Measurements from ENCODE around the gene ERICH4. TPM values are rescaled to one million over a fixed set of nuclear protein-coding genes. Genes with fewer than 3 reads are reported as not detected.
"Not testable (repeated sequence)": the region's sequence is repeated elsewhere in the genome, so short reads cannot be mapped to it uniquely, and the experiment has no call there.

The ERICH4 gene
- total and polyA plus RNA-seq, 8 donors, result 0.55 to 1.1 (median 0.79) TPM; not detected in 2

- Histone ChIP-seq H3K27me3 (peaks cover 0 to 36% of the 10 kb centered on the region in 2 donors), H3K36me3 (no peaks in the 10 kb centered on the region), H3K9me3 (no peaks in the 10 kb centered on the region), H3K4me1 (peaks cover 5 to 16% of the 10 kb centered on the region in 2 donors), H3K4me3 (no peak overlapping the region), H3K27ac (peak overlapping the region; percentile 24 to 36)
- ATAC-seq (peak; percentile 39), DNase-seq (peak in 1 of 4 donors; percentile 53)
- TF ChIP-seq CTCF (IDR thresholded peaks at IDR 0.05), result no peak
- intact Hi-C loops (cut with DNase I), result loop anchor here in 1 of 2 donors (10.0 kb wide), 1 partner anchor 78 kb away; no protein-coding TSS in a partner anchor
Observed at GRCh38 chr19:41456342-41456918, 13.5 kb downstream of the ERICH4 start.

- Histone ChIP-seq H3K4me1 (peaks cover 5 to 16% of the 10 kb centered on the region in 2 donors), H3K27me3 (peaks cover 0 to 39% of the 10 kb centered on the region in 2 donors), H3K4me3 (no peak overlapping the region), H3K36me3 (no peaks in the 10 kb centered on the region), H3K27ac (peak overlapping the region; percentile 19 to 24), H3K9me3 (no peaks in the 10 kb centered on the region)
- ATAC-seq (no peak), DNase-seq (no peak)
- no peak for TF ChIP-seq CTCF (IDR thresholded peaks at IDR 0.05)
- intact Hi-C loops (cut with DNase I), result loop anchor here in 1 of 2 donors (10.0 kb wide), 1 partner anchor 78 kb away; no protein-coding TSS in a partner anchor
Observed at GRCh38 chr19:41457241-41457640, 14.3 kb downstream of the ERICH4 start.

- DNase-seq (no peak), ATAC-seq (no peak)
- Histone ChIP-seq H3K9me3 (no peaks in the 10 kb centered on the region), H3K27ac (no peak overlapping the region), H3K36me3 (no peaks in the 10 kb centered on the region), H3K4me3 (no peak overlapping the region), H3K27me3 (peaks cover 4 to 58% of the 10 kb centered on the region in 2 donors), H3K4me1 (no peaks in the 10 kb centered on the region)
- intact Hi-C loops (cut with DNase I), result no loop called here
- no peak for TF ChIP-seq CTCF (IDR thresholded peaks at IDR 0.05)
Observed at GRCh38 chr19:41462497-41462896, 19.5 kb downstream of the ERICH4 start.

DNA sequence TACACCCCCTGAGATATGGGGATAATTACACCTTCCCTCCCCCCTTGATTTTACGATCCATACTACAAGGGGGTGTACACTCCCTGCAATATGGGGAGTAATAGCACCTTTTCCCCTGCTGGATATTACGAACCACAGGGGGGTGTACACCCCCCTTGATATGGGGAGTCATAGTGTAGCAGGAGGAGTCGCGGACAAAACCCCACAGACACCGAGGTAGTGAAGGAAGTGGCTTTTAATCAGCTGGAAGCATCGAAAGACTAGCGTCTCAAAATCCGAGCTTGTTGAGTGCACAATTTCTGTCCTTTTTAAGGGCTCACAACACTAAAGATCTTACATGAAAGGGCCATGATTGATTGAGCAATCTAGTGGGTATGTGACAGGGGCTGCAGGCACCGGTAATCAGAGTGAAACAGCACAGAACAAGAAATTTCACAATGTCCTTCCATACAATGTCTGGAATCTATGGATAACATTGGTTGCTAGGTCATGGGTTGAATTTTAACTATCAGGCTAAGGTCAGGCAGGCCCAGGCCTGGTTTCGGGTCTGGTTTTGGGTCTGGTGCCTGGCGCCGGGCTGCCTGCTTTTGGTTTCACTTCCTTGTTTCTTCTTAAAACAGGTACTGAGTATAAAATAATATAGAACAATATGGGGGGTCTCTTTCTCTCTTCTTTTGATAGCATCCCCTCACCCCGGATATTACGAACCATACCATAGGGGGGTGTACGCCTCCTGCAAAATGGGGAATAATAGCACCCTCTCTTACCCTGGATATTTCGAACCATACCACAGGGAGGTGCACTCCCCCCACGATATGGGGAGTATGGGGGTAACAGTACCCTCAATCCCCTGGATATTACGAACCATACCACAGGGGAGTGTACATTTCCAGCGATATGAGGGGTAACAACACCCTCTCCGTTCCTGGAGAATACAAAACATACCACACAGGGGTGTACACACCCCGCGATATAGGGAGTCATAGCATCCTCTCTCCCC lies 20.6 kb downstream of the ERICH4 start:
- ATAC-seq; H3K9me3 ChIP-seq; H3K4me3 ChIP-seq; intact Hi-C loops (cut with DNase I); H3K4me1 ChIP-seq; DNase-seq; H3K36me3 ChIP-seq; H3K27ac ChIP-seq: not testable (repeated sequence)
- H3K27me3 ChIP-seq, result peaks cover 7 to 65% of the 10 kb centered on the region in 2 donors

GRCh38 chr19:41476583-41476982 lies 33.6 kb downstream of the ERICH4 start:
- H3K27me3 ChIP-seq, result peaks cover 0 to 58% of the 10 kb centered on the region in 2 donors
- no peaks in the 10 kb centered on the region for H3K9me3 ChIP-seq
- DNase-seq (no peak), ATAC-seq (no peak)
- H3K27ac ChIP-seq, result no peak overlapping the region
- H3K36me3 ChIP-seq, result no peaks in the 10 kb centered on the region
- no peak for TF ChIP-seq CTCF (IDR thresholded peaks at IDR 0.05)
- peaks cover 0 to 6% of the 10 kb centered on the region in 2 donors for H3K4me1 ChIP-seq
- intact Hi-C loops (cut with DNase I), result no loop called here
- no peak overlapping the region for H3K4me3 ChIP-seq

Measured in left lung (tissue), 10 donors.